AG04449 (cell line): ENCODE measurements around the gene STAB1.

Experiments
- CTCF ChIA-PET: fragments of 350-600 bp; formaldehyde crosslinking; extraction: SDS; loops from one replicate; lab custom pipeline; 2021; ENCODE audit warnings: antibody characterized with exemption; lab: Yijun Ruan, JAX
- POLR2A ChIA-PET: fragments of 400-600, 350-600 bp; formaldehyde crosslinking; extraction: SDS; loops from one replicate; lab custom pipeline; 2020; ENCODE audit warnings: antibody characterized with exemption, inconsistent platforms; lab: Yijun Ruan, JAX
- DNase-seq: peaks from one replicate; pipeline ENCODE4 v3.0.0-alpha.2; 2010; ENCODE audit warnings: low read depth, low spot score
- H3K4me3 ChIP-seq: 2 replicates; pipeline ENCODE4 v1.5.1; 2011; ENCODE audit warnings: low read depth, mild to moderate bottlenecking, control low read depth, low read length
- CTCF ChIP-seq: IDR thresholded peaks from one replicate; pipeline ENCODE4 v1.5.1; 2011; ENCODE audit warnings: mild to moderate bottlenecking, moderate library complexity, low read length, control low read depth, inconsistent platforms; ENCODE audit not compliant: insufficient read depth; ENCODE audit errors: missing control alignments

STAB1 gene

GRCh38 chr3:52458770-52459545, 36.2 kb upstream of the STAB1 start:
- no peak for TF ChIP-seq CTCF
- ChIA-PET CTCF (interaction anchor here (1.1 to 26.2 kb wide), 5 partner anchors 10 to 238 kb away, joined by 3 to 1004 read pairs (median 10); partner anchors contain the start of gene SEMA3G), POLR2A (no interaction called here)
- no peak for DNase-seq
- no peak overlapping the region for H3K4me3 ChIP-seq

- ChIA-PET POLR2A (interaction anchor here (0.9 kb wide), 1 partner anchor 245 kb away, joined by 3 read pairs; no protein-coding TSS in a partner anchor), CTCF (interaction anchor here (1.1 to 2.6 kb wide), 4 partner anchors 9 to 34 kb away, joined by 3 to 10 read pairs (median 5); no protein-coding TSS in a partner anchor)
- TF ChIP-seq CTCF: no peak
- no peak for DNase-seq
- no peak overlapping the region for H3K4me3 ChIP-seq
These were observed 33.3 kb upstream of the STAB1 start for GRCh38 chr3:52461874-52462273.

GRCh38 chr3:52463416-52463815, 31.7 kb upstream of the STAB1 start:
- H3K4me3 ChIP-seq: no peak overlapping the region
- DNase-seq: no peak
- TF ChIP-seq CTCF: no peak
- POLR2A ChIA-PET: no interaction called here
- CTCF ChIA-PET: interaction anchor here (1.3 kb wide), 1 partner anchor 16 kb away, joined by 3 read pairs; no protein-coding TSS in a partner anchor

GRCh38 chr3:52468336-52468735, 26.8 kb upstream of the STAB1 start:
- ChIA-PET CTCF (interaction anchor here (1.1 to 2.0 kb wide), 6 partner anchors 13 to 40 kb away, joined by 4 to 10 read pairs (median 4); partner anchors contain the start of gene TNNC1), POLR2A (interaction anchor here (0.6 kb wide), 1 partner anchor 30 kb away, joined by 4 read pairs; no protein-coding TSS in a partner anchor)
- no peak overlapping the region; the same call in 1 of the 2 replicates for H3K4me3 ChIP-seq
- DNase-seq: no peak
- TF ChIP-seq CTCF: no peak

- CTCF ChIA-PET: interaction anchor here (0.9 to 2.0 kb wide), 6 partner anchors 10 to 57 kb away, joined by 3 to 5 read pairs (median 4); partner anchors contain the start of gene TNNC1
- H3K4me3 ChIP-seq: no peak overlapping the region
- no peak for TF ChIP-seq CTCF
- DNase-seq: no peak
- POLR2A ChIA-PET: interaction anchor here (0.6 kb wide), 1 partner anchor 29 kb away, joined by 4 read pairs; no protein-coding TSS in a partner anchor
These were observed 26.1 kb upstream of the STAB1 start for GRCh38 chr3:52469001-52469400.

- DNase-seq: no peak
- no peak for TF ChIP-seq CTCF
- CTCF ChIA-PET: interaction anchor here (0.8 to 3.6 kb wide), 13 partner anchors 9 to 237 kb away, joined by 3 to 19 read pairs (median 5); partner anchors contain the start of gene TNNC1
- POLR2A ChIA-PET: no interaction called here
- H3K4me3 ChIP-seq: no peak overlapping the region
These were observed 24.2 kb upstream of the STAB1 start for GRCh38 chr3:52470920-52471319.
